Effector CD4-positive, alpha-beta T cell (primary cell): ENCODE results near the gene JADE2.
"Not testable (repeated sequence)": the region's sequence is repeated elsewhere in the genome, so short reads cannot be mapped to it uniquely, and the experiment has no call there.

Experiments used
- DNase-seq: peaks from one replicate; pipeline ENCODE4 v3.0.0-alpha.2; 2020

Gene JADE2

DNA sequence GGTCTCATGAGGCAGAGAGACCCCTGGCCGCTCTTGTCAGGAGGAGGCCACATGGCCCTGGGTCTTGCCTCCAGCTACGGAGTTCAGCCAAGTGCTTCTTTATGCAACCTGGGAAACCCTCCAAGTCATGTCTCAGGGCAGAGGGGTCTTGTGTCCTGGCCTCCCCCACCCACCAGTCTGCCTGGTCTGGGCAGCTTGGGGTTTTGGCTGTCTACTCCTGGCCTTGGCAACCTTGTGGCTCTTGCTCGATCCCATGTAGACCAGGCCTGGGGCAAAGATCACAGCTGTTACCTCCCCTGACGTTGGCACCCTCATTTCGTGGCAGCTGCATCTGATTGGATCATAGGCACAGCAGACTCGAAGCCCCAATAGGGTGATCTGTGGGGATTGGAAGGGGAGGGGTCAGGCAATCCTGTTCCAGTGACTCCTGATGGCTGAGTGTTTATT lies 28.4 kb downstream of the JADE2 start:
- no peak for DNase-seq

GRCh38 chr5:134554319-134555222 lies 29.1 kb downstream of the JADE2 start:
- peak; percentile 44 for DNase-seq

- DNase-seq, result no peak
These were observed 29.9 kb downstream of the JADE2 start for GRCh38 chr5:134555223-134555889.

DNA sequence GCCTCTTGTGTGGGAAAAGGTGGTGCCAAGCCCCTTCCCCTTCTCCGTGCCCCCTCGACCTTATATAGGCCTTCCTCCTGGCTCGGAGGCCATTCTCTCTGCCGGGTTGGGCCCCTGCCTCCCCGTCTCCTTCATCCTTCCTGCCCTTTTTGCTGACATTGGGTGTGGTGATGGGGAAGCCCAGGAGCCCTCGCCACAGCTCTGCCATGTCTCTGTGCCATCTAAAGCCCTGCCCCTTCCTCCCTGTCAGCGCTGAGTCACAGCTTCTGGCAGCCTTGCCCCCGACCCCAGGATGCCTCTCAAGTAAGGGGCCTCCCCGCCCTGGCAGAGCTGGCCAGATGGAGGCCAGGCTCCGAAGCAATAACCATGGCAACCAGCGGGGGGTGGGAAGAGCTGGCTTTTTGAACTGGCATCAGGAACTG lies 30.4 kb downstream of the JADE2 start:
- peak; percentile 84 for DNase-seq

DNA sequence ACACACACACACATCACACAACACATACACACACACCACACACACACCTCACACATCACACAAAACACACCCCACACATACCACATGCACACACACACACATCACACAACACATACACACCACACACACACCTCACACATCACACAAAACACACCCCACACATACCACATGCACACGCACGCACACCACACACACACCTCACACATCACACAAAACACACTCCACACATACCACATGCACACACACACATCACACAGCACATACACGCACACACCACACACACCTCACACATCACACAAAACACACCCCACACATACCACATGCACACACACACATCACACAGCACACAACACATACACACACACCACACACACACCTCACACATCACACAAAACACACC lies 31.1 kb downstream of the JADE2 start:
- not testable (repeated sequence) for DNase-seq

DNA sequence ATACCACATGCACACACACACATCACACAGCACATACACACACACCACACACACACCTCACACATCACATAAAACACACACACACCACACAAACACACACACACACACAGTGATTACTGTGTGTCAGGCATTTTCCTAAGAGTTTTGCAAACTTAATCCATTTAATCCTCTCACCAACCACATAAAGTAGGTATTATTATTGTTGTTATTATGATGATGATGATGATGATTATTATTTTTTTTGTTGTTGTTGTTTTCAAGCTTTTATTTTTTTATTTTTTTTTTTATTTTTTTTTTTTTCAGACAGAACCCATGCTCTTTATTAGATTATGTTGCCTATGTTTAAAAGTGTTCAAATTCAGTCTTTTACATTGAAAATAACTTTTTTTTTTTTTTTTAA lies 31.5 kb downstream of the JADE2 start:
- no peak for DNase-seq

- no peak for DNase-seq
These were observed 34.2 kb downstream of the JADE2 start for GRCh38 chr5:134559672-134560071.

GRCh38 chr5:134560698-134561097 lies 35.2 kb downstream of the JADE2 start:
- DNase-seq, result no peak

DNA sequence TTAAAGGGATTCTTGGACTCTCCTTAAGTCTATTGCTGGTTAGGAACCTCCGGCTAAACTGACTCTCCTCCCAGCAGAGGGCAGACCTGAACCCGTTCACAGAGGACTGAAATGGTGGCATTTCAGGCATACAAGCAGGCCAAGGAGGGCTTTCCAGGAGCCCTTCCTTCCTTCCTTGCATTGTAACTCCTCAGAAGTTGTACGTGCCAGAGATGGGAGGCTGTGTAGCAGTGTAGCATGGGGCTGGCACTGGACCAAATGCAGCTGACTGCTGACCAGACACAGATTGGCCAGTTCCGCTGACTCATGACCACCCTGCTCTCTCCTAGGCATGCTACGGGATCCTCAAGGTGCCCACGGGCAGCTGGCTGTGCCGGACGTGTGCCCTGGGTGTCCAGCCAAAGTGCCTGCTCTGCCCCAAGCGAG lies 36.4 kb downstream of the JADE2 start:
- DNase-seq, result no peak

GRCh38 chr5:134563221-134563620 lies 37.8 kb downstream of the JADE2 start:
- DNase-seq, result no peak

DNA sequence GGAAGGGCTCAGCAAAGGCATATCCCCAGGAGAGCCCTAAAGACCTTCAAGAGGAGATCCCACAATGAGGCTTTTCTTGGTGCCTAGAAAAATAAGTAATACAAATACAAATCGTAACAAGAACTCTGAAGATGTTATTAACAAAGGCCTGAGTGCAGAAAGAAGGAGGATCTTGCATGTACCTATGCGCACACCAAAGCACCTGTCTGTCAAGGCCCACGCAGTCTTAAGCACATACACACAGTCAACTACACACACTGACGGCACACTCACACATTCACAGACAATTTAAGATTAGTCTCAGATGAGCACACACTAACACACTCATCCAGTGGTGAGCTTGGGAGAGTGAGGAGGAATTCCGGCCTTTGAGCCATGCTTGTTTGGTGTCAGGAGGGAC lies 38.5 kb downstream of the JADE2 start:
- DNase-seq, result no peak

DNA sequence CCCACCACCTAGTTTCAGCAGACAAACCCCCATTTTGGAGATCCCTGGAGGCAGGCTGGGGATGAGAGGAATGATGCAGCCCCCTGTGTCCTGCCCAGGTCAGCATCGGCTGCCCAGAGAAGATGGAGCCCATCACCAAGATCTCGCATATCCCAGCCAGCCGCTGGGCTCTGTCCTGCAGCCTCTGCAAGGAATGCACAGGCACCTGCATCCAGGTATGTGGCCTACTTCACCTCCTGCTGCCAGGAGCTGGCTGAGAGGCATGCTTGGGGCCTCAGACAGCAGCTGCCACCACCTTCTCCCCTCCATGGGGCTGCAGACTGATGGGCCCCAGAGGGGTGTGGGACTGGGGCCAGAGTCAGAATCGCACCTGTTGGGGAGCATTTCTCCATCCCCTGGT lies 38.9 kb downstream of the JADE2 start:
- no peak for DNase-seq

- DNase-seq, result no peak
These were observed 40.6 kb downstream of the JADE2 start for GRCh38 chr5:134565791-134566740.

- DNase-seq, result no peak
These were observed 41.3 kb downstream of the JADE2 start for GRCh38 chr5:134566741-134567221.

DNA sequence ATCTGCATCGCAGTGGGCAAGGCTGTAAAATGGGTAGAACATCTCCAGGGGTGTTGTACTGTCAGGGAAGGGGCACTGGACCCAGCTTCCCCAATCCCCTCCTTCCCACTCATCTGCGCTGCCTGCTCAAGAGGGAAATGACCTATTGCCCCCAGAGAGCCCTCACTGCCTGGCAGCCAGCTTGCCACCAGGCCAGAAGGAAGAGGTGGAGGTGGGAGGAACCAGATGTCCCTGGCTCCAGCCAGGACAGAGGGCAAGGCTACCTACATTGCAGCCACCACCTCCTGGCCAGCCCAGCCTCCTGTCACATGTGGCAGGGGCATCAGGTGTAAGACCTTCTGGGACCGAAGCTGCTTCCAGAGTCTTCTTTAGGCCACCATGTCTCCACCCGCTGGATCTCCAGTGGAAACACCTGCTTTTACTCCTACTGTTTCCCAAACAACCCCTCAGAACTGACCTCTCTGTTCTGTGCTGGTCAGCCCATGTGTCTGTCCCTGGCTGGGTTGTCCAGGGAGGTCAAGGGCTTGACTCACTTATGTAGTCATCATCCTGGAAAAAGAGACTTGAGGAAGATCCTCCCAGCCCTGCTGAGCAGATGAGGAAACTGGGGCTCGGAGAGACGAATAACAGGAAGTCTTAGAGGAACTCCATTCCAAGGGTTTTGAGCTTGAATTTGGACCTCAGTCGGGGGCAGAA lies 42.3 kb downstream of the JADE2 start:
- no peak for DNase-seq

- DNase-seq, result no peak
These were observed 42.8 kb downstream of the JADE2 start for GRCh38 chr5:134568337-134568700.

GRCh38 chr5:134568761-134569695 lies 43.6 kb downstream of the JADE2 start:
- no peak for DNase-seq

GRCh38 chr5:134569758-134570364 lies 44.4 kb downstream of the JADE2 start:
- no peak for DNase-seq

- DNase-seq, result no peak
These were observed 44.9 kb downstream of the JADE2 start for GRCh38 chr5:134570365-134570758.

GRCh38 chr5:134570886-134571285 lies 45.4 kb downstream of the JADE2 start:
- DNase-seq, result no peak
